Mesodermal cell (in vitro differentiated cells): ENCODE results near the gene GPR135.

Experiments
- H3K27ac ChIP-seq: 2 replicates; pipeline ENCODE4 v1.7.0; 2013; ENCODE audit warnings: mild to moderate bottlenecking, low read depth, low read length, moderate library complexity; ENCODE audit not compliant: severe bottlenecking
- H3K36me3 ChIP-seq: 2 replicates; pipeline ENCODE4 v1.7.1; 2013; ENCODE audit warnings: mild to moderate bottlenecking, low read length, moderate library complexity; ENCODE audit not compliant: control insufficient read depth, insufficient read depth
- H3K4me1 ChIP-seq: one replicate; pipeline ENCODE4 v1.7.1; 2013; ENCODE audit warnings: mild to moderate bottlenecking, low read length; ENCODE audit not compliant: insufficient read depth, control insufficient read depth, poor library complexity, severe bottlenecking
- H3K4me3 ChIP-seq: 2 replicates; pipeline ENCODE4 v1.7.0; 2013; ENCODE audit warnings: low read length, control low read depth, mild to moderate bottlenecking; ENCODE audit not compliant: insufficient read depth, poor library complexity, severe bottlenecking; ENCODE audit errors: extremely low read depth
- H3K9me3 ChIP-seq: 2 replicates; pipeline ENCODE4 v1.7.1; 2013; ENCODE audit warnings: mild to moderate bottlenecking, low read length, moderate library complexity; ENCODE audit not compliant: control insufficient read depth
- WGBS, 2 experiments: methylation state at CpG; one replicate each; pipeline ENCODE4 v1.1.5; 2013; ENCODE audit warnings: missing lambda C conversion rate in 2 of 2; ENCODE audit not compliant: insufficient coverage in 2 of 2; 5-methylcytosine and 5-hydroxymethylcytosine counted together

Gene GPR135

GRCh38 chr14:59422069-59422881 lies 42.9 kb downstream of the GPR135 start:
- Histone ChIP-seq H3K4me1 (no peaks in the 10 kb centered on the region), H3K9me3 (no peaks in the 10 kb centered on the region), H3K36me3 (no peaks in the 10 kb centered on the region), H3K4me3 (no peak overlapping the region), H3K27ac (no peak overlapping the region)
- WGBS, 2 experiments = 87 to 92% methylated on average over 5 to 6 of the region's 7 CpGs

- no peak overlapping the region for H3K4me3 ChIP-seq
- WGBS, 2 experiments = 88% methylated on average over 1 of the region's 2 CpGs; no CpG with 5 or more reads in 1 of the 2 experiments
- H3K36me3 ChIP-seq = no peaks in the 10 kb centered on the region
- H3K27ac ChIP-seq = no peak overlapping the region
- H3K4me1 ChIP-seq = no peaks in the 10 kb centered on the region
- no peaks in the 10 kb centered on the region for H3K9me3 ChIP-seq
These were observed 45.9 kb downstream of the GPR135 start for GRCh38 chr14:59419303-59419702.

- Histone ChIP-seq H3K4me1 (no peaks in the 10 kb centered on the region), H3K9me3 (no peaks in the 10 kb centered on the region), H3K36me3 (no peaks in the 10 kb centered on the region), H3K27ac (no peak overlapping the region), H3K4me3 (no peak overlapping the region)
- 68 to 81% methylated on average over 5 to 6 of the region's 6 CpGs for WGBS, 2 experiments
These were observed 47.9 kb downstream of the GPR135 start for GRCh38 chr14:59417311-59417710.

GRCh38 chr14:59415836-59416602 lies 49.2 kb downstream of the GPR135 start:
- 89 to 100% methylated on average over 1 of the region's 5 CpGs for WGBS, 2 experiments
- H3K36me3 ChIP-seq = no peaks in the 10 kb centered on the region
- H3K27ac ChIP-seq = no peak overlapping the region
- H3K4me1 ChIP-seq = no peaks in the 10 kb centered on the region
- H3K9me3 ChIP-seq = no peaks in the 10 kb centered on the region
- H3K4me3 ChIP-seq = no peak overlapping the region
